HG02571 (cell line): ENCODE results near the gene SLC25A42.

Experiments used
- ATAC-seq: cut with Tn5 transposase; IDR thresholded peaks from one replicate; pipeline ENCODE4 v1.9.1; 2021; ENCODE audit warnings: mild to moderate bottlenecking, moderate library complexity; ENCODE audit not compliant: unreplicated experiment

SLC25A42 gene

DNA sequence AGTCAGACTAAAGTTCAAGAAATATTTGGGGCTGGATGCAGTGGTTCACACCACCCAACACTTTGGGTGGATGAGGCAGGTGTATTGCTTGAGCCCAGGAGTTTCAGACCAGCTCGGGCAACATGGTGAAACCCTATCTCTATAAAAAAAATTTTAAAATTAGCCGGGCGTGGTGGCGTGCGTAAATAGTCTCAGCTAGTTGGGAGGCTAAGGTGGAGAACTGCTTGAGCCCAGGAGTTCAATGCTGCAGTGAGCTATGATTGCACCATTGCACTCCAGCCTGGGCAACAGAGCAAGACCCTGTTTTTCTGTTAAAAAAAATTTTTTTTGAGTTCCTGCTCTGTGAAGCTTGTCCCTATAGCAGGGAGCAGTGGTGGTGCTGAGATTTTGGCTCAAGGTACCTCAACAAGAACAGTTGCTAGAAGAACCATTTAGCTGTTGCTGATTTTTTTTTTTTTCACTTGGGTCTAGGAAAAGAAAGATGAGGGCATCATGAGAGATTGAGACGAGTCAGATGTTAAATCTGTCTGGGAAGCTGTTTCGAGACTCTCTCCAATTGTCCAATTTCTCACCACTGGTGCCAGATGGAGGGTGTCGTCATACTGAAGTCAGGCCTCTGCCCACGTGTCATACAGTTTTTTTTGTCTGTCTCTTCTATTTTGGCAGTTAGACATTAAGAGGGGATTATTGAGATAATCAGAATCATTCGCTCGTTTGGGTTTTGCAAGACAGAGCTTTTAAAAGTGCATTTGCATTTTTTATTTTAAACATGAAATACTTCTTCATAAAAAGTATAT, 3.7 kb downstream of the SLC25A42 start:
- ATAC-seq = no peak

DNA sequence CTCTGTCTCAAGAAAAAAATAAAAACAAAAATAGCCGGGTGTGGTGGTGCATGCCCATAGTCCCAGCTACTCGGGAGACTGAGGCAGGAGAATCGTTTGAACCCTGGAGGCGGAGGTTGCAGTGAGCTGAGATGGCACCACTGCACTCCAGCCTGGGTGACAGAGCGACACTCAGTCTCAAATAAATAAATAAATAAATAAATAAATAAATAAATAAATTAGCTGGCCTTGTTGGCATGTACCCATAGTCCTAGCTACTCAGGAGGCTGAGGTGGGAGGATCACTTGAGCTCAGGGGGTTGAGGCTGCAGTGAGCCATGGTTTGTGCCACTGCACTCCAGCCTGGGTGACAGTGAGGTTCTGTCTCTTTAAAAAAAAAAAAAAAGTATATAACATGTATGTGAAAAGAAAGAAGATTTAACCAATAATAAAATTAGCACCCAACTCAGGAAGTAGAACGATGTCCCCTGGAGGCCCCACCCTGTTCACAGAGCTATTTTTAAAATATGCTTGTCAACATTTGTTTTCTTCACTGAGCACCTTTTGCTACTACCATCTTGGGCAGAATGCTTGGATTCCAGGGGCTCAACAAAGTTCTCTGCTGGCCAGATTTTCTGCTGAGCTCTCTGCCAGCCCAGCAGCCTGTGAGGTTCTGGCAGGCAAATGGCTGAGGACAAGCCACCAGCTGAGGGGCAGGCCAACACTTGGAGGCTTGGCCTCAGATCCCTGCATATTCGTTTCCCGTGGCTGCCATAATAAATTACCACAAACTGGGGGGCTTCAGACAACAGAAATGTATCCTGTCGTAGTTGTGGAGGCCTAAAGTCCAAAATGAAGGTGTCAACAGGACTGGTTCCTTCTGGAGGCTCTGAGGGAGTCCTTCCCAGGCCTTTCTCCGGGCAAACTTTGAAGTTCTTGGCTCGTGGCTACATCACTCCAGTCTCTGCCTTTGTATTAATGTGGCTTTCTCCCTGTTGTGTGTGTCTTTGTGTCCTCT, 5.2 kb downstream of the SLC25A42 start:
- no peak for ATAC-seq

DNA sequence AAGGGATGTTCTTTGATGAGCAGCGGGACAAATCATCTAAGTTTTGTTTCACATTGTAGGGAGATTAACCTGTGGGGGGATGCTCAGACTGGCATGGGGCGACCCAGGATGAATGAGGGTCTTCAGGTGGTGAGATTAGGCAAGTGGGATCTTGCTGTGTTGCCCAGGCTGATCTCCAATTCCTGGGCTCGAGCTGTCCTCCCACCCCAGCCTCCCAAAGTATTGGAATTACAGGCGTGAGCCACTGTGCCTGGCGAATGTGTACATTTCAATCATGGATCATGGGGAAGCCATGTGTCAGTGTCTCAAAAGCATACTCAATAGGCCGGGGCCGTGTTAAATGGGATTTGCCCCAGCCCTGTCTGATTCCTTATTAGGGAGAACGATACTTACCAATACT, 8.1 kb downstream of the SLC25A42 start:
- no peak for ATAC-seq

DNA sequence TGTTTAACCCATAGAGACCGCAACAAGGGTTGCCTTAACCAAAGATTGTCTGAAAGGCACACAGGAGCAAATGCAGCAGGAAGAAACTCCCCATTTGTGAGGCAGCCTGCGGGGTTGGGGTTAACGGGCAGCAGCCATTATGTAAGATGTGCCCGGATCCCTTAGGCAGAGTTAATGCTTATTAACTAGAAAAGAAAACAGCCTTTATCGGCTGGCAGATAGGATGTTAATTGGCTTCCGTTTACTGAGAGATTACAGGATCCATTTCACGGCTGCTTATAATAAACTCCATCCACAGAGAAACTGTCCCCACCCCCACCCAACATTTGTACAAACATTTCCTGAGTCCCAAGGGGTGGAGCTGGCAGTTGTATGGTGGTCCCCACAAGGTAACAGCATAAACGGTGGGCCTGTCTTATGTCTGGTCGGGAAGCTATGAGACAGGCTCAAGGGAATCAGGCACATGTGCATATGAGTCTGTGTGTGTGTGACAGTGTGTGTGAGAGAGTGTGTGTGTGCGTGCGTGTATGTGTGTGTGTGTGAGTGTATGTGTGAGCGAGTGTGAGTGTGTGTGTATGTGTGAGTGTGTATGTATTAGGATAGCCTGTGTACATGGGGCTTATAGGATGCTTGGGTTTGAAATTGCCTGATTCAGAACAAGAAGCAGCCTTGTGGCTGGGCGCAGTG, 10.5 kb downstream of the SLC25A42 start:
- no peak for ATAC-seq

DNA sequence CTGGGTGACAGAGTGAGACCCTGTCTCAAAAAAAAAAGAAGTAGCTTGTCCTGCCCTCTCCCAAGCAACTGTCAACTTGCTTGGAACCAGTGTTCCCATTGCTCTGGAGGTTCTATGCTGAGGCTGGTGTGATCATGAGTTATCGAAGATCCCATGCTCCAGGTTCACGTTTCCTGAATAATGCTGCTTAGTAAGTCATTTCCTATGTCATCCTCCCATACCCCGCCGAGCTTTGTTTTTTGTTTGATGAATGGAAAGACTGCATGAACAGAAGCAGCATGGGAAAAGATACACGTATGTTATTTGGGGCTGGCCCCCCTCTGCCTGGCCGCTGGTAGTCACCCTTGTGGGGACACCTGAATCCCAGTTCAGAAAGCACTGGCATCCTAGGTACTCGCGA, 11.3 kb downstream of the SLC25A42 start:
- ATAC-seq = no peak

DNA sequence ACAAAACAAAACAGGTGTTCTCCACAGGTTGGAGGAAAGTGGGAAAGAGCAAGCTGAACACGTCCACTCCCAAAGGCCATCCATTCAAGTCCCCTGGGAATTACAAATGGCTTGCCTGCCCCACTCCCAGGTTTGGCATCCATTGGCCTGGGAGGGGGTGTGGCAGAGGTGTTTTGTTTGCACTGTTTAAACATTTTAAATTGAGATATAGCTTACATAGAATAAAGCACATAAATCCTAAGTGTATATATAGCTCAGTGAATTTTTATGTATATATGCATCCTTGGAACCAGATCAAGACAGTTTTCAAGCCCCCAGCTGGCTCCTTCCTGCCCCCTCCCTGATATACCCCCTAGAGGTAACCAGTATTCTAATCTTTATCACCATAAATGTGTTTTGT, 12.7 kb downstream of the SLC25A42 start:
- no peak for ATAC-seq

DNA sequence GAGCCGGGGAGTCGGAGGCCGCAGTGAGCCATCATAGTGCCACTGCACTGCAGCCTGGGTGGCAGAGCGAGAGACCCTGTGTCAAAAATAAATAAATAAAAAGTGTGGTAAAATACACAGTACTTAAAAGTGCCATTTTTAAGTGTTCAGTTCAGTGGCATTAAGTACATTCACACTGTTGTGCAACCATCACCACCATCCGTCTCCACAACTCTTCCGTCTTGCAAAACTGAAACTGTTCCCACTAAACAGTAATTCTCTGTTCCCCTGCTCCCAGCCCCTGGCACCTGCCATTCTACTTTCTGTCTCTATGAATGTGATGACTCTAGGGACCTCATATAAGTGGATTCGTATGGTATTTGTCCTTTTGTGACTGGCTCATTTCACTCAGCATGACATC, 13.3 kb downstream of the SLC25A42 start:
- ATAC-seq = no peak

DNA sequence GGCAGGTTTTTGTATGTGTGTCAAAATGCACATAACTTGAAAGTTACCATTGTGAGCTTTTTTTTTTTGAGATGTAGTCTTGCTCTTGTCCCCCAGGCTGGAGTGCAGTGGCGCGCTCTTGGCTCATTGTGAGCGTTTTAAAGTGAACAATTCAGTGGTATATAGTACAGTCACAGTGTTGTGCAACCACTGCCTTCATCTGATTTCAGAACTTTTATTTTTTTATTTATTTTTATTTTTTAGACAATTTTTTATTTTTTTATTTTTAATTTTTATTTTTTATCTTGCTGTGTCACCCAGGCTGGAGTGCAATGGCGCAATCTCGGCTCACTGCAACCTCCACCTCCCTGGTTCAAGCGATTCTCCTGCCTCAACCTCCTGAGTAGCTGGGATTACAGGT, 15.0 kb downstream of the SLC25A42 start:
- no peak for ATAC-seq

DNA sequence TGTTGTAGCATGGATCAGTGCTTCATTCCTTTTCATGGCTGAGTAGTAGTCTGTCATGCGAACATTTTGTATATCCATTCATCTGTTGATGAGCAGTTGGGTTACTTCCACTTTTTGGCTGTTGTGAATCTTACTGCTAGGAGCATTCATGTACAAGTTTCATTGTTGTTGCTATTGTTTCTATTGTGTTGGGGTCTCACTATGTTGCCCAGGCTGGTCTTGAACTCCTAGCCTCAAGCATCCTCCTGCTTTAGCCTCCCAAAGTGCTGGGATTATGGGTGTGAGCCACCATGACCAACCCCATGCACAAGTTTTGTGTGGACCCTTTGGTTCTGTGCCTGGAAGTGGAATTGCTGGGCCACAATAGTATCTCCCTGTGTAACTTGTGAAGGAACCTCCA, 15.8 kb downstream of the SLC25A42 start:
- no peak for ATAC-seq

DNA sequence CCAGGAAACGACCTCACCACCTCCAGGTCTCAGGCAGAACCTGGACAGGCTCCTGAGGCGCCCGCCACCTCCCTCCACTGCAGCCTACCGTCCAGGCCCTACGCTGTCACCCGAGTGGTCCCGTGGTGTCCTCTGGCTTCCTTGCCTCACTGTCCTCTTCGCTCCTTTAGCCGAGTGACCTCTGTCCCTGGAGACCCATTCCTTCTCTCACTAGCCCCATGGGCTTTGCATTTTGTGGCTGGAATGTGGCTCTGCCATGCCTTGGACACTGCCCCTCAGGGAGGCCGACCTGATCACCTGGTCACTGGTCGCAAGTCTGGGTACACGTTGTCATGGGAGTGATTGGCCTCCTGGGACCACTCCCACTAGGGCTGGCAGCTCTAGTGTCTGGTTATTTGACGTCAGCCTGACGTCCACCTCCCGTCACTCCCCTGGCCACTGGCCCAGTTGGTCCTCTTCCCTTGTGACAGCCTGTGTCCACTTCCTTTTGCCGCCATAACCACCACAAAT, 17.9 kb downstream of the SLC25A42 start:
- no peak for ATAC-seq

DNA sequence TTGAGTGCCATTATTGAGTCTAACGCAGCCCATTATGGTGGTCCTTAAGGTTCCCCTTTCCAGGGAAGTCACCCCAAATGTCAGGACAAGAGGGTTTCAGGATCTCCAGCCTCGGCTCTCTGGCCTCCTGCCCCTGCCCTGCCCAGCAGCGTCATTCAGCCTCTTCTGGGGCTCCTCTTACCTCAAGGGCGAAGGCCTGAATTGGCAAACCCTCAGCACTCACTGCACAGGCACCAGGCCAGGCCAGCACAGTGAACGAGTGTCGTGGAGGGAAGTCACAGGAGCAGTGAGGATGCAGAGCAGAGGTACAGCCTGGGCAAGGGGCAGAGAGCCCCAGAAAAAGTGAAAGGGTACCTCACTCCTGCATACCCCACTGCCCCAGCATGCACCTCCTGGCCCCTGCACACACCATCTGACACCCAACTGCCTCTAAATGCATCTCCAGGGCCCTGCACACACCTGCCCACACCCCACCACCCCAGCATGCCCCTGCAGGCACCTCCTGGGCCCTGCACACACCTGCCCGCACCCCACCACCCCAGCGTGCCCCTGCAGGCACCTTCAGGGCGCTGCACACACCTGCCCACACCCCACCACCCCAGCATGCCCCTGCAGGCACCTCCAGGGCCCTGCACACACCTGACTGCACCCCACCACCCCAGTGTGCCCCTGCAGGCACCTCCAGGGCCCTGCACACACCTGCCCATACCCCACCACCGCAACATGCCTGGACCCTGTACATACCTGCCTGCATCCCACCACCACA, 19.8 kb downstream of the SLC25A42 start:
- ATAC-seq = no peak

DNA sequence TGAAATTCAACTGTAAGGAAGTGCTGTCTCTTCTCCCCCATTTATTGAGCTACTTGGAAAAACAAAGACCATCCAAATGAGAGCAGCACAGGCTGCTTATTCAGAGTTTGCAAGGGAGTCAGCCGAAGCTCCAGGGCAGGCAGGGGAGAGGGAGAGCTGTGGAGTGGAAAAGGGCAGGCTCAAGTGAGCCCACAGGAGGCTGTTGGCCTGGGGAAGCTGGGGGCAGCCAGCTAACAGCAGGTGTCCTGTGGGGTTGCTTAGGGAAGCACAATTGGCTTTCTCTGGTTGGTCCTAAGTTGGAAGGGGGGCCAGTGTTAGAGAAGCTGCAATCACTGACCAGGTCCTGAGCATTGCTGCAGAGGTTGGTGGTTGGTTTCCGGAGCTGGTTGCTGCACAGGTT, 23.9 kb downstream of the SLC25A42 start:
- ATAC-seq = no peak

DNA sequence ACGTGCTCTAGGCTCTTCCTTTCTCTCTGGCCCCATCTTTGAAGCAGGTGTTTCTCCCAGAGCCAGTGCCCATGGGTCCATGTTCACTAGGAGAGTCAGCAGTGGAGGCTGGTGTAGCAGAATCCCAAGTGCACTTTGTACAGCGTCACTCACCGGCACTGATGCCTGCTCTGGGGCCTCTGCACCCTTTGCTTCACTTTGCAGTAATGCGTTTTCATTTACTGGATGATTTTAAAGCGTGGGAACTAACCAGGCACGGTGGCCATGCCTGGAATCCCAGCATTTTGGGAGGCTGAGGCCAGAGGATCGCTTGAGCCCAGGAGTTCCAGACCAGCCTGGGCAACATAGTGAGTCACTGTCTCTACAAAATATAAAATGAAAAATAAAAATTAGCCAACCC, 30.7 kb downstream of the SLC25A42 start:
- no peak for ATAC-seq

DNA sequence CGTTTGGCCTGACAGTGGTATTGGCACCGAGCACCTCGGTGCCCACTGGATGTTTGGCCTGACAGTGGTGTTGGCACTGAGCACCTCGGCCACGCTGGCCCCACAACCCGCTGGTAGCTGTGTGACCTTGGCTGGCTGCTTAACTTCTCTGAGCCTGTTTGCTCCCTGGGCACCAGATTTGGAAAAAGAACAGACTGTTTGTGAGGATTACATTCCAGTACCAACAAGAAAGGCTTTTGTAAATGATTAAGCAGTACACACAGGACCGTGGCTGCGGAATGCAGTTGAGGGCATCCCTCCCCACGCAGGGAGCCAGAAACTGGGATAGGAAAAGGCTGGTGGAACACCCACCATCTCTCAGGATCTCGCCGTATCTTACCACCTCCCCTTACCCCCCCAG, 31.9 kb downstream of the SLC25A42 start:
- ATAC-seq = no peak

DNA sequence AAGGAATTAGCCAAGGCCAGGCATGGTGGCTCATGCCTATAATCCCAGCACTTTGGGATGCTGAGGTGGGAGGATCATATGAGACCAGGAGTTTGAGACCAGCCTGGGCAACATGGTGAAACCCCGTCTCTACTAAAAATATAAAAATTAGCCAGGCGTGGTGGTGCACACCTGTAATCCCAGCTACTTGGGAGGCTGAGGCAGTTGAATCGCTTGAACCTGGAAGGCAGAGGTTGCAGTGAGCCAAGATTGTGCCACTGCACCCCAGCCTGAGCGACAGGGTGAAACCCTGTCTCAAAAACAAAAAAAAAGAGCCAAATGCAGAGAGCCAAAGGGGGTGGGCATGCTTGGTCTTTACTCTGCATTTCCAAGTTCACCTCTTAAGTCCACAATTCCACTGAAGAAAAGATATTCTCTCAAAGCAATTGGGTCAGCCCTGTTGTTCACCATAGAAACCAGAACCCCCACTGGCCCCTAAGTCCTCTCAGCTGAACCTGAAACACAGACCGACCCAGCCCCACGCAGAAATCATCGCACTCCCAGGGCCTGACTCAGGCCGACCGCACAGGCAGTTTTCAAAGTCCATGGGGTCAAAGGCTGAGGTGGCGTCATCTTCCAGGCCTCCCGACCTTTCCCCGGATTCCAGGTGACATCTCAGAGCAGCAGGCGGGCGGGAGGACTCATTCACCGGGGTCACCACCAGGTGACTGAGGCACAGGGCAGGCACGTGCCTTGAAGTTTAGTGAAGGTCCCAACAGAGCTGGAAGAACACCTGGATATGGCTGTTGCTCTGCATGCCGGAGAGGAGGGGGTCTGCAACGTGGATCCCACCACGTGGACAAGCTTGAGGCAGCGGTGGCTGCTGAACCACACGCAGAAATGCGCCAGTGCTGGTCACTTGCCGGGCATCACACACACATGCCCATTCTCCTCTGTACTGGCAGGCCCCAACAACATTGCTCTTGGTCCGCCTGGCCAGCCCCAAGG, 33.1 kb downstream of the SLC25A42 start:
- ATAC-seq = no peak

DNA sequence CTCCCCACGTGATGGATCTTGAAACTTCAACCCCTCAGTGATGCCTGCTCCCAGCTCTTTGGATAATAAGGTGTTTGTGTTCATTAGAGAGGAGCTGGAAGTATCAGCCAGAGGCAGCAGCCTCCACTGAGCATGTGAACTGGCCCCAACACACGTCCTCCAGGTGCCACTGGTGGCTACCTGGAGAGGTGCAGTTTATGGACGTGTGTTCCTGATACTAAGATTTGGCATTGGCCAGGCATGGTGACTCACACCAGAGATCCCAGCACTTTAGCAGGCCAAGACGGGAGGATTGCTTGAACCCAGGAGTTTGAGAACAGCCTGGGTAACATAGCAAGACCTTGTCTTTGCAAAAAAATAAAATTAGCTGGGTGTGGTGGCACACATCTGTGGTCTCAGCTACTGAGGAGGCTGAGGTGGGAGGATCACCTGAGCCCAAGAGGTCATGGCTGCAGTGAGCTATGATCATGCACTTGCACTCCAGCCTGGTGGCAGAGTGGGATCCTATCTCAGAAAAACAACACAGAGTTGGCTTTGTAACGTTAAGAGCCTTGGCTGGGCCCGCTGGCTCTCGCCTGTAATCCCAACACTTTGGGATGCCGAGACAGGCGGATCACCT, 34.4 kb downstream of the SLC25A42 start:
- no peak for ATAC-seq

DNA sequence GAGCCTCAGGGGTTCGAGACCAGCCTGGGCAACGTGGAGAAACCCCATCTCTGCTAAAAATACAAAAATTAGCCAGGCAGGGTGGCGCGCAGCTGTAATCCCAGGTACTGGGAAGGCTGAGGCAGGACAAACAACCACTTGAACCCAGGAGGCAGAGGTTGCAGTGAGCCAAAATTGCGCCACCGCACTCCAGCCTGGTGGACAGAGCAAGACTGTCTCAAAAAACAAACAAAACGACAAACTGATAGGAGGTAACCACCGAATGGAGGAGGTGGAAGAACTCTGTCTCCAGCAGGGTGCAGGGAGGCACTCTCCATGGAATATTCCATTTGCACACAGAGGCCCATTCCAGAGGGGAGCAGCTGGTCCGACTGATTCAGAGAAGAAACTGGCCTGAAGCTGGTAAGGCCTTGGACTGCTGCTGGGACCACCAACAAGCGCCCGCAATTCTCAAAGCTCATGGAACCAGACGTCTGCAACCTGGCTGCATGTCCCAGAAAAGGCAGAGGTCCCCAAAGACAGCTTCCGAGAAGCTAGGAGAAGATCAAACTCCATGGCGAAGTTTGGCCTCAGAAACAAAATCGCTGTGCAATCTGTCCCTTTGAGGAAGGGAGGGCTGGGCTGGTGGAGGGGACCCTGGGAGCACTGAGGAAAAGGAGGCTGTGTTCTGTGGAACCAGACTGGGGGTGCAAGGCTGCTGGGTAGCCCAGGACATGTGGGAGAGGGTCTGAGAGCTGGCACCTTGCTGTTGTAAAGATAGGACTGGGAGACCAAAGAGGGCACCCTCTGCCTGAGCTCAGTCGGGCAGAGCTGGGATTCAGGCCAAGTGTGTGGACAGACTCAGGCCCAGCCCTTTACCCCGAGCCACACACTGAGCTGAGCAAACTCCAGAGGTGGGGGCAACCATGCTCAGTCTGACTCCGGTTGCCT, 35.2 kb downstream of the SLC25A42 start:
- no peak for ATAC-seq

DNA sequence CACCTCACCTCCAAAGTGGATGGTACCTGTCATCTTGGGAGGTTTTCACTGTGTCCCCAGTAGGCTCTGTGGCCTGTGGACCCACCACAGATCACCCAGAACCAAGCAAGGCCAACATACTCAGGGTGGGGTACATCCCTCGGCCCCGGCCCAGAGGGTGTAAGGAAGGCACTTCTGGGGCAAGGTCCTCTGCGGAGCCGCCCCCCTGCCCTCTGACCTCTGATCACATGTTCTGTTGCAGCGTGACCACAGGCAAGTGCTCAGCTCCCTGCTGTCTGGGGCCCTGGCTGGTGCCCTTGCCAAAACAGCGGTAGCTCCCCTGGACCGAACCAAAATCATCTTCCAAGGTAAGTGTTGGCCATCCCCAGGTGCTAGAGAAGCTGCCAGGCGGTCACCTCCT, 37.7 kb downstream of the SLC25A42 start:
- no peak for ATAC-seq
